Measurements from ENCODE around the gene TRPM1.

The TRPM1 gene

GRCh38 chr15:31046759-31047359 lies 54.7 kb downstream of the TRPM1 start:
- FAIRE-seq = no peak

GRCh38 chr15:31045606-31046005 lies 55.9 kb downstream of the TRPM1 start:
- no peak for FAIRE-seq

GRCh38 chr15:31042751-31043150 lies 58.8 kb downstream of the TRPM1 start:
- no peak for FAIRE-seq

- FAIRE-seq = no peak
These were observed 59.9 kb downstream of the TRPM1 start for GRCh38 chr15:31041610-31042009.

GRCh38 chr15:31040611-31041010 lies 60.9 kb downstream of the TRPM1 start:
- FAIRE-seq = no peak

- FAIRE-seq = no peak
These were observed 61.6 kb downstream of the TRPM1 start for GRCh38 chr15:31039961-31040360.

GRCh38 chr15:31037731-31038477 lies 63.6 kb downstream of the TRPM1 start:
- no peak for FAIRE-seq

GRCh38 chr15:31036783-31037182 lies 64.7 kb downstream of the TRPM1 start:
- FAIRE-seq = no peak

- no peak for FAIRE-seq
These were observed 65.9 kb downstream of the TRPM1 start for GRCh38 chr15:31035610-31036009.

- no peak for FAIRE-seq
These were observed 67.4 kb downstream of the TRPM1 start for GRCh38 chr15:31034152-31034551.

GRCh38 chr15:31032961-31033371 lies 68.6 kb downstream of the TRPM1 start:
- FAIRE-seq = no peak

GRCh38 chr15:31031471-31032067 lies 70.0 kb downstream of the TRPM1 start:
- FAIRE-seq = no peak

GRCh38 chr15:31027910-31028578 lies 73.5 kb downstream of the TRPM1 start:
- FAIRE-seq = no peak

GRCh38 chr15:31025996-31026395 lies 75.5 kb downstream of the TRPM1 start:
- FAIRE-seq = no peak

- FAIRE-seq = no peak
These were observed 76.5 kb downstream of the TRPM1 start for GRCh38 chr15:31024979-31025378.

- FAIRE-seq = no peak
These were observed 77.2 kb downstream of the TRPM1 start for GRCh38 chr15:31024330-31024729.

GRCh38 chr15:31023841-31024240 lies 77.7 kb downstream of the TRPM1 start:
- no peak for FAIRE-seq

GRCh38 chr15:31021067-31021665 lies 80.4 kb downstream of the TRPM1 start:
- no peak for FAIRE-seq

- no peak for FAIRE-seq
These were observed 81.0 kb downstream of the TRPM1 start for GRCh38 chr15:31020542-31020941.

- no peak for FAIRE-seq
These were observed 81.5 kb downstream of the TRPM1 start for GRCh38 chr15:31019986-31020385.

GRCh38 chr15:31017311-31017710 lies 84.2 kb downstream of the TRPM1 start:
- FAIRE-seq = no peak

GRCh38 chr15:31016446-31016915 lies 85.0 kb downstream of the TRPM1 start:
- FAIRE-seq = no peak

GRCh38 chr15:31014608-31014925 lies 87.0 kb downstream of the TRPM1 start:
- FAIRE-seq = no peak

Measured in colon (tissue), 2 donors.